Measurements from ENCODE around the gene TMEM208. TPM values are rescaled to one million over a fixed set of nuclear protein-coding genes. Genes with fewer than 3 reads are reported as not detected.

The TMEM208 gene
- total RNA-seq, 1 experiment from 2014 or later: 38.7 TPM

GRCh38 chr16:67242138-67242730, 15.3 kb downstream of the TMEM208 start:
- Histone ChIP-seq H3K36me3 (peaks cover 32% of the 10 kb centered on the region), H3K9me3 (replicated peaks) (no peaks in the 10 kb centered on the region), H3K4me3 (no peak overlapping the region), H3K27me3 (replicated peaks) (no peaks in the 10 kb centered on the region), H3K4me1 (replicated peaks) (peaks cover 66% of the 10 kb centered on the region), H3K27ac (peak overlapping the region; percentile 88)
- DNase-seq (ENCODE audit: low read depth in 1 of 2, low spot score in 2 of 2): no peak

GRCh38 chr16:67243481-67243880, 16.6 kb downstream of the TMEM208 start:
- Histone ChIP-seq H3K27me3 (replicated peaks) (no peaks in the 10 kb centered on the region), H3K4me1 (replicated peaks) (peaks cover 77% of the 10 kb centered on the region), H3K36me3 (peaks cover 24% of the 10 kb centered on the region), H3K27ac (peak overlapping the region; percentile 73; the same call in 1 of the 2 replicates), H3K4me3 (no peak overlapping the region), H3K9me3 (replicated peaks) (no peaks in the 10 kb centered on the region)
- no peak for DNase-seq (ENCODE audit: low read depth in 1 of 2, low spot score in 2 of 2)

- no peaks in the 10 kb centered on the region for H3K27me3 ChIP-seq (replicated peaks)
- peak; percentile 87 to 92 for DNase-seq (ENCODE audit: low read depth in 1 of 2, low spot score in 2 of 2)
- H3K27ac ChIP-seq: peak overlapping the region; percentile 73
- no peaks in the 10 kb centered on the region for H3K9me3 ChIP-seq (replicated peaks)
- peaks cover 13% of the 10 kb centered on the region for H3K36me3 ChIP-seq
- H3K4me3 ChIP-seq: no peak overlapping the region
- peaks cover 87% of the 10 kb centered on the region for H3K4me1 ChIP-seq (replicated peaks)
These were observed 17.7 kb downstream of the TMEM208 start for GRCh38 chr16:67244387-67245185.

- Histone ChIP-seq H3K4me3 (no peak overlapping the region), H3K4me1 (replicated peaks) (peaks cover 86% of the 10 kb centered on the region)
- DNase-seq (ENCODE audit: low read depth in 1 of 2, low spot score in 2 of 2): no peak
These were observed 18.3 kb downstream of the TMEM208 start for GRCh38 chr16:67245186-67245585.

GRCh38 chr16:67245674-67246080, 18.7 kb downstream of the TMEM208 start:
- peaks cover 6% of the 10 kb centered on the region; the same call in 1 of the 2 replicates for H3K36me3 ChIP-seq
- DNase-seq (ENCODE audit: low read depth in 1 of 2, low spot score in 2 of 2): no peak
- H3K9me3 ChIP-seq (replicated peaks): no peaks in the 10 kb centered on the region
- H3K27ac ChIP-seq: peak overlapping the region; percentile 45
- H3K27me3 ChIP-seq (replicated peaks): no peaks in the 10 kb centered on the region
- peak overlapping the region; percentile 50 for H3K4me3 ChIP-seq
- H3K4me1 ChIP-seq (replicated peaks): peaks cover 81% of the 10 kb centered on the region

More at GRCh38 chr16:67245186-67245585, 18.3 kb downstream of the TMEM208 start:
- H3K36me3 ChIP-seq: peaks cover 7% of the 10 kb centered on the region
- peak overlapping the region; percentile 73; the same call in 1 of the 2 replicates for H3K27ac ChIP-seq
- H3K9me3 ChIP-seq (replicated peaks): no peaks in the 10 kb centered on the region
- no peaks in the 10 kb centered on the region for H3K27me3 ChIP-seq (replicated peaks)

GRCh38 chr16:67246081-67246755, 19.3 kb downstream of the TMEM208 start:
- Histone ChIP-seq H3K9me3 (replicated peaks) (no peaks in the 10 kb centered on the region), H3K4me1 (replicated peaks) (peaks cover 75% of the 10 kb centered on the region), H3K4me3 (peak overlapping the region; percentile 50), H3K36me3 (peaks cover 6% of the 10 kb centered on the region; the same call in 1 of the 2 replicates), H3K27me3 (replicated peaks) (no peaks in the 10 kb centered on the region), H3K27ac (peak overlapping the region; percentile 45)
- peak; percentile 82 to 87 for DNase-seq (ENCODE audit: low read depth in 1 of 2, low spot score in 2 of 2)

GRCh38 chr16:67246756-67247191, 19.8 kb downstream of the TMEM208 start:
- Histone ChIP-seq H3K4me3 (peak overlapping the region; percentile 50), H3K27me3 (replicated peaks) (no peaks in the 10 kb centered on the region), H3K4me1 (replicated peaks) (peaks cover 70% of the 10 kb centered on the region), H3K36me3 (peaks cover 2% of the 10 kb centered on the region; the same call in 1 of the 2 replicates), H3K9me3 (replicated peaks) (no peaks in the 10 kb centered on the region), H3K27ac (no peak overlapping the region)
- DNase-seq (ENCODE audit: low read depth in 1 of 2, low spot score in 2 of 2): no peak

- Histone ChIP-seq H3K9me3 (replicated peaks) (no peaks in the 10 kb centered on the region), H3K27me3 (replicated peaks) (no peaks in the 10 kb centered on the region), H3K36me3 (no peaks in the 10 kb centered on the region), H3K4me1 (replicated peaks) (peaks cover 63% of the 10 kb centered on the region), H3K27ac (peak within 1 kb of the TSS; percentile 40), H3K4me3 (peak within 1 kb of the TSS; percentile 50)
- peak; percentile 89 to 98 for DNase-seq (ENCODE audit: low read depth in 1 of 2, low spot score in 2 of 2)
These were observed 20.5 kb downstream of the TMEM208 start, which contains the start of gene FHOD1 for GRCh38 chr16:67247192-67248072. Gene FHOD1 (minus strand): TSS chr16:67247481. CDS start chr16:67247410, 71 bp downstream.

- Histone ChIP-seq H3K9me3 (replicated peaks) (no peaks in the 10 kb centered on the region), H3K4me3 (peak overlapping the region; percentile 50), H3K27ac (no peak overlapping the region), H3K4me1 (replicated peaks) (peaks cover 63% of the 10 kb centered on the region), H3K27me3 (replicated peaks) (no peaks in the 10 kb centered on the region), H3K36me3 (no peaks in the 10 kb centered on the region)
- DNase-seq (ENCODE audit: low read depth in 1 of 2, low spot score in 2 of 2): peak in 1 of 2 experiments; percentile 41
These were observed 21.1 kb downstream of the TMEM208 start for GRCh38 chr16:67248073-67248400.

- H3K27me3 ChIP-seq (replicated peaks): no peaks in the 10 kb centered on the region
- H3K27ac ChIP-seq: peak within 1 kb of the TSS; percentile 40
- no peaks in the 10 kb centered on the region for H3K36me3 ChIP-seq
- peaks cover 60% of the 10 kb centered on the region for H3K4me1 ChIP-seq (replicated peaks)
- DNase-seq (ENCODE audit: low read depth in 1 of 2, low spot score in 2 of 2): peak in 1 of 2 experiments; percentile 53
- no peaks in the 10 kb centered on the region for H3K9me3 ChIP-seq (replicated peaks)
- peak within 1 kb of the TSS; percentile 50 for H3K4me3 ChIP-seq
These were observed 21.7 kb downstream of the TMEM208 start, which contains the start of gene SLC9A5 for GRCh38 chr16:67248401-67249177. Gene SLC9A5 (plus strand): TSS chr16:67248979. CDS start chr16:67249015, 36 bp downstream.

GRCh38 chr16:67249178-67250044, 22.5 kb downstream of the TMEM208 start:
- no peaks in the 10 kb centered on the region for H3K9me3 ChIP-seq (replicated peaks)
- H3K27ac ChIP-seq: peak overlapping the region; percentile 40; the same call in 1 of the 2 replicates
- DNase-seq (ENCODE audit: low read depth in 1 of 2, low spot score in 2 of 2): no peak
- H3K4me1 ChIP-seq (replicated peaks): peaks cover 52% of the 10 kb centered on the region
- H3K36me3 ChIP-seq: no peaks in the 10 kb centered on the region
- H3K27me3 ChIP-seq (replicated peaks): no peaks in the 10 kb centered on the region
- H3K4me3 ChIP-seq: peak overlapping the region; percentile 50

- Histone ChIP-seq H3K9me3 (replicated peaks) (no peaks in the 10 kb centered on the region), H3K4me3 (no peak overlapping the region), H3K27ac (no peak overlapping the region), H3K4me1 (replicated peaks) (peaks cover 46% of the 10 kb centered on the region), H3K36me3 (no peaks in the 10 kb centered on the region), H3K27me3 (replicated peaks) (no peaks in the 10 kb centered on the region)
- no peak for DNase-seq (ENCODE audit: low read depth in 1 of 2, low spot score in 2 of 2)
These were observed 23.1 kb downstream of the TMEM208 start for GRCh38 chr16:67250045-67250327.
